ENCODE results near the gene GP1BB.
"Not testable (repeated sequence)": the region's sequence is repeated elsewhere in the genome, so short reads cannot be mapped to it uniquely, and the experiment has no call there.

GP1BB gene

GRCh38 chr22:19693981-19694670 is 29.2 kb upstream of the GP1BB start:
- H3K4me3 ChIP-seq (replicated peaks in 1 of 2; ENCODE audit: low read depth in 2 of 2, low read length in 2 of 2): no peak overlapping the region
- DNase-seq (ENCODE audit: low read depth in 2 of 2): no peak
- no peak for TF ChIP-seq CTCF (IDR thresholded peaks at IDR 0.05; ENCODE audit: low read depth, low read length)

GRCh38 chr22:19694696-19695095 is 28.6 kb upstream of the GP1BB start:
- H3K4me3 ChIP-seq (replicated peaks in 1 of 2; ENCODE audit: low read depth in 2 of 2, low read length in 2 of 2): no peak overlapping the region
- no peak for TF ChIP-seq CTCF (IDR thresholded peaks at IDR 0.05; ENCODE audit: low read depth, low read length)
- no peak for DNase-seq (ENCODE audit: low read depth in 2 of 2)

GRCh38 chr22:19696504-19697276 is 26.6 kb upstream of the GP1BB start:
- DNase-seq (ENCODE audit: low read depth in 2 of 2): no peak
- no peak for TF ChIP-seq CTCF (IDR thresholded peaks at IDR 0.05; ENCODE audit: low read depth, low read length)
- H3K4me3 ChIP-seq (replicated peaks in 1 of 2; ENCODE audit: low read depth in 2 of 2, low read length in 2 of 2): no peak overlapping the region

- not testable (repeated sequence) for DNase-seq (ENCODE audit: low read depth in 2 of 2)
These were observed 25.5 kb upstream of the GP1BB start for GRCh38 chr22:19697871-19698270.

GRCh38 chr22:19700790-19701419 is 22.4 kb upstream of the GP1BB start:
- TF ChIP-seq CTCF (IDR thresholded peaks at IDR 0.05; ENCODE audit: low read depth, low read length): no peak
- no peak overlapping the region for H3K4me3 ChIP-seq (replicated peaks in 1 of 2; ENCODE audit: low read depth in 2 of 2, low read length in 2 of 2)
- DNase-seq (ENCODE audit: low read depth in 2 of 2): no peak

More at GRCh38 chr22:19697871-19698270, 25.5 kb upstream of the GP1BB start:
- not testable (repeated sequence) for H3K4me3 ChIP-seq (replicated peaks in 1 of 2; ENCODE audit: low read depth in 2 of 2, low read length in 2 of 2)

- no peak overlapping the region for H3K4me3 ChIP-seq (replicated peaks in 1 of 2; ENCODE audit: low read depth in 2 of 2, low read length in 2 of 2)
- TF ChIP-seq CTCF (IDR thresholded peaks at IDR 0.05; ENCODE audit: low read depth, low read length): no peak
- DNase-seq (ENCODE audit: low read depth in 2 of 2): no peak
These were observed 21.8 kb upstream of the GP1BB start for GRCh38 chr22:19701420-19702145.
